Daoy (cell line): ENCODE data around the gene DICER1. TPM values are rescaled to one million over a fixed set of nuclear protein-coding genes. Genes with fewer than 3 reads are reported as not detected.

Experiments
- DNase-seq: peaks from one replicate; pipeline ENCODE4 v3.0.0-alpha.2; 2015; ENCODE audit warnings: low read depth
- total RNA-seq: library from RNA; depleted of rRNA; stranded (reverse); fragments of >200 nt; shearing (Covaris generic); gene quantifications from 2 replicates; pipeline ENCODE4 v1.2.3, GENCODE V29; 2014

The DICER1 gene
- total RNA-seq, 1 experiment from 2014 or later: 31.6 TPM

- DNase-seq: no peak
Observed at GRCh38 chr14:95125915-95126314, 31.4 kb downstream of the DICER1 start.

GRCh38 chr14:95125221-95125620, 32.1 kb downstream of the DICER1 start:
- no peak for DNase-seq

- no peak for DNase-seq
Observed at GRCh38 chr14:95123891-95124579, 33.3 kb downstream of the DICER1 start.

- no peak for DNase-seq
Observed at GRCh38 chr14:95122621-95122945, 34.7 kb downstream of the DICER1 start.

- DNase-seq: no peak
Observed at GRCh38 chr14:95121911-95122620, 35.3 kb downstream of the DICER1 start.

- no peak for DNase-seq
Observed at GRCh38 chr14:95119336-95119735, 38.0 kb downstream of the DICER1 start.

GRCh38 chr14:95117937-95118721, 39.2 kb downstream of the DICER1 start:
- no peak for DNase-seq

GRCh38 chr14:95113476-95113875, 43.9 kb downstream of the DICER1 start:
- DNase-seq: no peak

GRCh38 chr14:95111507-95112164, 45.7 kb downstream of the DICER1 start:
- DNase-seq: no peak

- DNase-seq: no peak
Observed at GRCh38 chr14:95110178-95110577, 47.2 kb downstream of the DICER1 start.

GRCh38 chr14:95107711-95108110, 49.6 kb downstream of the DICER1 start:
- no peak for DNase-seq

GRCh38 chr14:95106971-95107370, 50.4 kb downstream of the DICER1 start:
- no peak for DNase-seq

GRCh38 chr14:95104911-95105310, 52.4 kb downstream of the DICER1 start:
- DNase-seq: no peak

GRCh38 chr14:95102680-95103044, 54.7 kb downstream of the DICER1 start:
- no peak for DNase-seq

- DNase-seq: no peak
Observed at GRCh38 chr14:95101736-95102679, 55.3 kb downstream of the DICER1 start.

- DNase-seq: peak; percentile 74
Observed at GRCh38 chr14:95098984-95099599, 58.2 kb downstream of the DICER1 start.

- DNase-seq: no peak
Observed at GRCh38 chr14:95097385-95097784, 59.9 kb downstream of the DICER1 start.

GRCh38 chr14:95096476-95096875, 60.9 kb downstream of the DICER1 start:
- no peak for DNase-seq

- DNase-seq: no peak
Observed at GRCh38 chr14:95095996-95096395, 61.3 kb downstream of the DICER1 start.

GRCh38 chr14:95092723-95093122, 64.6 kb downstream of the DICER1 start:
- DNase-seq: no peak

- no peak for DNase-seq
Observed at GRCh38 chr14:95091581-95091980, 65.7 kb downstream of the DICER1 start.
